Smooth muscle cell (in vitro differentiated cells): ENCODE measurements around the gene DCAF6. TPM values are rescaled to one million over a fixed set of nuclear protein-coding genes. Genes with fewer than 3 reads are reported as not detected.

Experiments
- DNase-seq: peaks from one replicate; lab custom pipeline; 2025; ENCODE audit not compliant: unreplicated experiment; lab: John Stamatoyannopoulos, UW
- H2AFZ ChIP-seq: fragments of 200-600 bp; sonication (generic); 2 replicates; pipeline ENCODE4 v1.6.0; 2016; ENCODE audit warnings: antibody characterized with exemption, low read depth, mild to moderate bottlenecking
- H3F3A ChIP-seq: fragments of 200-600 bp; sonication (generic); 2 replicates; pipeline ENCODE4 v1.6.0; 2017; ENCODE audit warnings: antibody characterized with exemption, low read depth
- H3K27ac ChIP-seq: fragments of 200-600 bp; sonication (generic); 2 replicates; pipeline ENCODE4 v1.5.1; 2016; ENCODE audit warnings: low read depth, mild to moderate bottlenecking
- H3K27me3 ChIP-seq: fragments of 200-600 bp; sonication (generic); 2 replicates; pipeline ENCODE4 v1.6.1; 2016; ENCODE audit warnings: low read depth, mild to moderate bottlenecking
- H3K36me3 ChIP-seq: fragments of 200-600 bp; sonication (generic); 2 replicates; pipeline ENCODE4 v1.5.1; 2016; ENCODE audit warnings: low read depth
- H3K4me1 ChIP-seq: fragments of 200-600 bp; sonication (generic); 2 replicates; pipeline ENCODE4 v1.5.1; 2016; ENCODE audit warnings: low read depth
- H3K4me2 ChIP-seq: fragments of 200-600 bp; sonication (generic); 2 replicates; pipeline ENCODE4 v1.6.0; 2016; ENCODE audit warnings: mild to moderate bottlenecking
- H3K4me3 ChIP-seq: fragments of 200-600 bp; sonication (generic); 2 replicates; pipeline ENCODE4 v1.5.1; 2016; ENCODE audit warnings: mild to moderate bottlenecking
- H3K79me2 ChIP-seq: fragments of 200-600 bp; sonication (generic); 2 replicates; pipeline ENCODE4 v1.6.0; 2016; ENCODE audit warnings: low read depth, mild to moderate bottlenecking
- H3K9ac ChIP-seq: fragments of 200-600 bp; sonication (generic); 2 replicates; pipeline ENCODE4 v1.6.0; 2016; ENCODE audit warnings: low read depth
- H3K9me3 ChIP-seq: fragments of 200-600 bp; sonication (generic); replicated peaks from 2 replicates; pipeline ENCODE4 v1.5.1; 2016; ENCODE audit warnings: low read depth
- H4K20me1 ChIP-seq: fragments of 200-600 bp; sonication (generic); 2 replicates; pipeline ENCODE4 v1.6.0; 2016; ENCODE audit warnings: low read depth
- WGBS: methylation state at CpG from one replicate; pipeline ENCODE4 v1.1.7; 2016; ENCODE audit warnings: low lambda C conversion rate; 5-methylcytosine and 5-hydroxymethylcytosine counted together
- polyA plus RNA-seq: library from polyadenylated mRNA; unstranded; fragments of >200 nt; fragmentation: Nextera tagmentation; extraction: Ambion mirVana; gene quantifications from 2 replicates; pipeline ENCODE4 v1.2.1, GENCODE V29; 2016
- total RNA-seq: library from RNA; depleted of rRNA; stranded (reverse); fragments of >200 nt; gene quantifications from 2 replicates; pipeline ENCODE4 v1.2.3, GENCODE V29; 2014
- TF ChIP-seq, protein P1 (sequence below): fragments of 200-600 bp; sonication (generic); IDR thresholded peaks from 2 replicates; pipeline ENCODE4 v1.5.1; 2017; ENCODE audit warnings: borderline replicate concordance, mild to moderate bottlenecking, antibody characterized with exemption; ENCODE audit not compliant: insufficient read depth, poor library complexity, severe bottlenecking

Gene DCAF6
- total and polyA plus RNA-seq, 2 experiments from 2014 or later, result 27.4 to 34.9 TPM

DNA sequence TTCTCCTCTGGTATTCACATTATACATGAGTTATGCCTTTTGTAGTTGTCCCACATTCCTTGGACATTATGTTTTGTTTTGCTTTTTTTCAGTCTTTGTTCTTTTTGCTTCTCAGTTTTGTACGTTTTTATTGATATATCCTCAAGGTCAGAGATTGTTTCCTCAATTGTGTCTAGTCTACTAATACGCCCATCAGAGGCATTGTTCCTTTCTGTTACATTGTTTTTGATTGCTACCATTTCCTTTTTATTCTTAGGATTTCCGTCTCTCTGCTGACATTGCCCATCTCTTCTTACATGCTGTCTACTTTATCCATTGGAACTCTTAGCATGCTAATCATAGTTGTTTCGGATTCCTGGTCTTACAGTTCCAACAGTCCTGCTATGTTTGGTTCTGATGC lies 28.2 kb downstream of the DCAF6 start:
- Histone ChIP-seq H2AFZ (no peak overlapping the region), H3K9me3 (no peaks in the 10 kb centered on the region), H3K4me3 (no peak overlapping the region), H3K4me2 (no peak overlapping the region), H3K27me3 (no peaks in the 10 kb centered on the region), H3F3A (no peaks in the 10 kb centered on the region), H4K20me1 (peaks cover 46% of the 10 kb centered on the region), H3K9ac (no peak overlapping the region), H3K27ac (no peak overlapping the region), H3K4me1 (no peaks in the 10 kb centered on the region), H3K36me3 (no peaks in the 10 kb centered on the region), H3K79me2 (peaks cover 66% of the 10 kb centered on the region)
- TF ChIP-seq, protein P1, sequence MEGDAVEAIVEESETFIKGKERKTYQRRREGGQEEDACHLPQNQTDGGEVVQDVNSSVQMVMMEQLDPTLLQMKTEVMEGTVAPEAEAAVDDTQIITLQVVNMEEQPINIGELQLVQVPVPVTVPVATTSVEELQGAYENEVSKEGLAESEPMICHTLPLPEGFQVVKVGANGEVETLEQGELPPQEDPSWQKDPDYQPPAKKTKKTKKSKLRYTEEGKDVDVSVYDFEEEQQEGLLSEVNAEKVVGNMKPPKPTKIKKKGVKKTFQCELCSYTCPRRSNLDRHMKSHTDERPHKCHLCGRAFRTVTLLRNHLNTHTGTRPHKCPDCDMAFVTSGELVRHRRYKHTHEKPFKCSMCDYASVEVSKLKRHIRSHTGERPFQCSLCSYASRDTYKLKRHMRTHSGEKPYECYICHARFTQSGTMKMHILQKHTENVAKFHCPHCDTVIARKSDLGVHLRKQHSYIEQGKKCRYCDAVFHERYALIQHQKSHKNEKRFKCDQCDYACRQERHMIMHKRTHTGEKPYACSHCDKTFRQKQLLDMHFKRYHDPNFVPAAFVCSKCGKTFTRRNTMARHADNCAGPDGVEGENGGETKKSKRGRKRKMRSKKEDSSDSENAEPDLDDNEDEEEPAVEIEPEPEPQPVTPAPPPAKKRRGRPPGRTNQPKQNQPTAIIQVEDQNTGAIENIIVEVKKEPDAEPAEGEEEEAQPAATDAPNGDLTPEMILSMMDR, result no peak
- WGBS, result 93% methylated on average over 4 of the region's 4 CpGs
- no peak for DNase-seq

DNA sequence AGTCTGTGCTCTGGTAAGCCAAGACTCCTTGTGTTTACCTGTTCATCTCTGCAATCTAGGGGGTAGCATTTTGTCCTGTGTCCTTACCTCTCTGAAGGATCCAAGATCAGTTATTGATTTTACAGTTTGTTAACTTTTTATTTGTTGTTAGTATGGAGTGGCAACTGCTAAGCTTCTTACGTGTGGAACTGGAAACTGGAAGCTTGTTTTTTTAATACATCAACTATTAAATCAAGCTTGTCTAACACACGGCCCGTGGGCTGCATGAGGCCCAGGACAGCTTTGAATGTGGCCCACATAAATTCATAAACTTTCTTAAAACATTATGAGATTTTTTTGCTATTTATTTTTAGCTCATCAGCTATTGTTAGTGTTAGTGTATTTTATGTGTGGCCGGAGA lies 29.6 kb downstream of the DCAF6 start:
- Histone ChIP-seq H3F3A (no peaks in the 10 kb centered on the region), H3K4me2 (no peak overlapping the region), H3K9me3 (no peaks in the 10 kb centered on the region), H3K27ac (no peak overlapping the region), H3K9ac (no peak overlapping the region), H3K36me3 (no peaks in the 10 kb centered on the region), H3K27me3 (no peaks in the 10 kb centered on the region), H4K20me1 (peaks cover 36% of the 10 kb centered on the region), H3K4me1 (no peaks in the 10 kb centered on the region), H3K4me3 (no peak overlapping the region), H3K79me2 (peaks cover 54% of the 10 kb centered on the region), H2AFZ (no peak overlapping the region)
- DNase-seq, result no peak
- TF ChIP-seq, protein P1, result no peak
- WGBS, result 92% methylated on average over 4 of the region's 4 CpGs

DNA sequence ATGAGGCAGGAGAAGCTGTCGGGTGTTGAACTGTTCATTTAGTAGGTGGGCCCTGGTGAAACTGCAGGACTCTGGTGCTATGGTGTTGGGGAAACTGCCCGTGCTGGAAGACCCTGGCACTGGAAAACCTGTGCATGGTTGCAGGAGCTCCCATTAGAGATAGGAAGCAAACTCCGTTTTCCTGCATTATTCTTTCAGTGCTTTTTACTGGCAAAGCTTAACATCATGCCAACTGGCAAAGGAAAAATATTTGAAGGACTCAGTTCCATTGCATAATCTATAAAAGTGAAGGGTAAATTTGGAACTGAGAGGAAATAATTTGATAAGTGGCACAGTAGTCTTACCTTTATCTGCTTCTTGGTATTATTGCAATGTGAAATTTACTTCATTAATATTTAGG lies 32.1 kb downstream of the DCAF6 start:
- 95% methylated on average over 3 of the region's 3 CpGs for WGBS
- H3K4me2 ChIP-seq, result no peak overlapping the region
- H4K20me1 ChIP-seq, result peaks cover 33% of the 10 kb centered on the region
- no peak overlapping the region for H3K4me3 ChIP-seq
- H3K27me3 ChIP-seq, result no peaks in the 10 kb centered on the region
- no peak overlapping the region for H2AFZ ChIP-seq
- no peaks in the 10 kb centered on the region for H3K4me1 ChIP-seq
- H3K9me3 ChIP-seq, result no peaks in the 10 kb centered on the region
- H3K79me2 ChIP-seq, result peaks cover 29% of the 10 kb centered on the region
- TF ChIP-seq, protein P1, result no peak
- no peaks in the 10 kb centered on the region for H3K36me3 ChIP-seq
- DNase-seq, result no peak
- no peak overlapping the region for H3K9ac ChIP-seq
- no peak overlapping the region for H3K27ac ChIP-seq
- no peaks in the 10 kb centered on the region for H3F3A ChIP-seq

DNA sequence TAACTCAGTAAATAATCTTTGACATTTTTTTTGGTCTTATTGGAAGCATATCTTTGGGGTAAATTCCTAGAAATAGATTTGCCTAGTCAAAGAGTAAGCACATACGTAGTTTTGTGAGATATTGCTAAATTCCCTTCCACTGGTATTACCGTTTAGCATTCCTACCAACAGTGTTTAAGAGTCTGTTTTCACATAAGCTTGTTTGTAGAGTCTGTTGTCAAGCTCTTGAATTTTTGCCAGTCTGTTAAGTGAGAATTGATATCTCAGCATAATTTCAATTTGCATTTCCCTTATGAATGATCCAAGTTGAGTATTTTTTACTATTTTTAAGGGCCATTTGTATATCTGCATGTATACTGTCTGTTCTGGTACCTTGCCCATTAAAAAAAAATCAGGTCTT lies 37.3 kb downstream of the DCAF6 start:
- DNase-seq, result no peak
- Histone ChIP-seq H3K4me2 (no peak overlapping the region), H2AFZ (no peak overlapping the region), H3K27ac (no peak overlapping the region), H3K9me3 (no peaks in the 10 kb centered on the region), H3K79me2 (peaks cover 13% of the 10 kb centered on the region), H3K27me3 (no peaks in the 10 kb centered on the region), H3K9ac (no peak overlapping the region), H3F3A (no peaks in the 10 kb centered on the region), H3K4me3 (no peak overlapping the region), H3K4me1 (no peaks in the 10 kb centered on the region), H3K36me3 (peaks cover 8% of the 10 kb centered on the region), H4K20me1 (peaks cover 10% of the 10 kb centered on the region)
- 64% methylated on average over 2 of the region's 2 CpGs for WGBS
- TF ChIP-seq, protein P1, result no peak
